Measurements from ENCODE around the gene GSDME.

DNA sequence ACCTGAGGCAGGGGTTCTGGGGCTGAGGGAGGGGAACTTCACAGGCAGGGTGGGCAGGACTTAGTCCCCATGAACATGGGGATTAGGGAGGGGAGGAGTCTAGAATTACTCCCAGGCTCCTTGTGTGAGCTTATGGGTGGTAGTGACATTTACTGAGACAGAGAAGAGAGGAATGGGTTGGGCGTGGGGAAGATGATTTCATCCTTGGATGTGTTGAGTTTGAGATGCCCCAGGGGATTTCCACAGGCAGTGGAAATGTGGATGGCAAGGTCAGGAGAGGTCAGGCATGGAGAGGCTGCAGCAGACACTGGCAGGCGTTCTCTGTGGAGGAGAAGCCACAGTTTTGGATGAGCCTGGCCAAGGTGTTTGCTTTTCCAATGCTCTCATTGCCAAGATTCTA lies 26.4 kb upstream of the GSDME start:
- no peak for TF ChIP-seq POLR2A (IDR thresholded peaks at IDR 0.05; ENCODE audit: low read depth, low read length)
- no peak for TF ChIP-seq POLR2AphosphoS5 (IDR thresholded peaks at IDR 0.05; ENCODE audit: low read depth, low read length)
